Activated CD4-positive, alpha-beta T cell treated with anti-CD3 and anti-CD28 coated beads for 1 hour (primary cell): ENCODE results near the gene BUB1.
"Not testable (repeated sequence)": the region's sequence is repeated elsewhere in the genome, so short reads cannot be mapped to it uniquely, and the experiment has no call there.

Experiments used
- DNase-seq: peaks from one replicate; pipeline ENCODE4 v3.0.0-alpha.2; 2020

Gene BUB1

GRCh38 chr2:110690083-110690965, 12.5 kb upstream of the BUB1 start:
- no peak for DNase-seq

- DNase-seq, result no peak
Measured at GRCh38 chr2:110688594-110689091, 10.8 kb upstream of the BUB1 start.

GRCh38 chr2:110687775-110688484, 10.1 kb upstream of the BUB1 start:
- not testable (repeated sequence) for DNase-seq

GRCh38 chr2:110682872-110683271, 5.0 kb upstream of the BUB1 start:
- DNase-seq, result no peak

- DNase-seq, result no peak
Measured at GRCh38 chr2:110682267-110682666, 4.4 kb upstream of the BUB1 start.

GRCh38 chr2:110680709-110681108, 2.8 kb upstream of the BUB1 start:
- no peak for DNase-seq

GRCh38 chr2:110679865-110680264, 2.0 kb upstream of the BUB1 start:
- DNase-seq, result no peak

GRCh38 chr2:110679337-110679707, 1.5 kb upstream of the BUB1 start:
- no peak for DNase-seq

GRCh38 chr2:110678457-110679336, 834 bp upstream of the BUB1 start:
- no peak for DNase-seq

- DNase-seq, result no peak
Measured at GRCh38 chr2:110677080-110677479, 783 bp downstream of the BUB1 start.

GRCh38 chr2:110675679-110676078, 2.2 kb downstream of the BUB1 start:
- no peak for DNase-seq

- DNase-seq, result no peak
Measured at GRCh38 chr2:110674620-110675555, 3.0 kb downstream of the BUB1 start.

GRCh38 chr2:110673201-110673600, 4.7 kb downstream of the BUB1 start:
- no peak for DNase-seq

- no peak for DNase-seq
Measured at GRCh38 chr2:110670826-110671225, 7.0 kb downstream of the BUB1 start.

GRCh38 chr2:110669079-110669478, 8.8 kb downstream of the BUB1 start:
- no peak for DNase-seq

GRCh38 chr2:110667071-110667470, 10.8 kb downstream of the BUB1 start:
- DNase-seq, result no peak

GRCh38 chr2:110664135-110664534, 13.7 kb downstream of the BUB1 start:
- no peak for DNase-seq

GRCh38 chr2:110662560-110662959, 15.3 kb downstream of the BUB1 start:
- no peak for DNase-seq

GRCh38 chr2:110660558-110660957, 17.3 kb downstream of the BUB1 start:
- no peak for DNase-seq

GRCh38 chr2:110659248-110659647, 18.6 kb downstream of the BUB1 start:
- DNase-seq, result no peak

GRCh38 chr2:110657724-110658305, 20.0 kb downstream of the BUB1 start:
- no peak for DNase-seq

- DNase-seq, result no peak
Measured at GRCh38 chr2:110655701-110656100, 22.2 kb downstream of the BUB1 start.
